Liver (tissue), 9 donors: ENCODE data around the gene CT55. TPM values are rescaled to one million over a fixed set of nuclear protein-coding genes. Genes with fewer than 3 reads are reported as not detected.

Experiments
- DNase-seq: peaks from one replicate; pipeline ENCODE4 v3.0.0-alpha.2; 2017; ENCODE audit warnings: low spot score
- H3K27ac ChIP-seq, 2 donors: one replicate each; pipeline ENCODE4 v1.7.0; 2013; ENCODE audit warnings: inconsistent platforms in 2 of 2, low read length in 2 of 2, control low read depth in 1 of 2, low read depth in 1 of 2, mild to moderate bottlenecking in 1 of 2
- H3K27me3 ChIP-seq, 4 donors: one replicate each; pipeline versions ENCODE4 v1.6.1 to v1.7.0; 2013; ENCODE audit warnings: low read length in 3 of 4, inconsistent platforms in 1 of 4, mild to moderate bottlenecking in 1 of 4, moderate library complexity in 1 of 4; ENCODE audit not compliant: control insufficient read depth in 4 of 4, insufficient read depth in 4 of 4
- H3K36me3 ChIP-seq, 4 donors: one replicate each; pipeline versions ENCODE4 v1.6.1 to v1.7.0; 2013; ENCODE audit warnings: low read length in 3 of 4, mild to moderate bottlenecking in 3 of 4, low read depth in 1 of 4, moderate library complexity in 1 of 4; ENCODE audit not compliant: control insufficient read depth in 4 of 4, insufficient read depth in 3 of 4
- H3K4me1 ChIP-seq, 4 donors: one replicate each; pipeline versions ENCODE4 v1.6.1 to v1.7.0; 2013; ENCODE audit warnings: low read length in 3 of 4, mild to moderate bottlenecking in 3 of 4, moderate library complexity in 1 of 4; ENCODE audit not compliant: control insufficient read depth in 4 of 4, insufficient read depth in 4 of 4
- H3K4me3 ChIP-seq, 3 donors: one replicate each; pipeline versions ENCODE4 v1.6.1 to v1.7.0; 2013; ENCODE audit warnings: low read length in 3 of 3, control low read depth in 1 of 3, low read depth in 1 of 3, mild to moderate bottlenecking in 1 of 3
- H3K9ac ChIP-seq, 2 donors: one replicate each; pipeline ENCODE4 v1.7.0; 2013; ENCODE audit warnings: low read length in 2 of 2, mild to moderate bottlenecking in 2 of 2, moderate library complexity in 2 of 2, control low read depth in 1 of 2, low read depth in 1 of 2
- H3K9me3 ChIP-seq, 4 donors: one replicate each; pipeline versions ENCODE4 v1.6.1 to v1.7.0; 2013; ENCODE audit warnings: low read length in 3 of 4; ENCODE audit not compliant: control insufficient read depth in 4 of 4
- EGR1 ChIP-seq, 2 donors: IDR thresholded peaks; 2 replicates each; pipeline ENCODE4 v1.6.1; 2016 to 2018; ENCODE audit warnings: antibody characterized with exemption in 2 of 2, low read depth in 2 of 2
- FOXA1 ChIP-seq: IDR thresholded peaks from 2 replicates; pipeline ENCODE4 v1.6.1; 2016; ENCODE audit warnings: antibody characterized with exemption
- FOXA2 ChIP-seq: IDR thresholded peaks from 2 replicates; pipeline ENCODE4 v1.6.1; 2016; ENCODE audit warnings: antibody characterized with exemption
- GABPA ChIP-seq, 2 donors: IDR thresholded peaks in 1 of 2; conservative IDR thresholded peaks in 1 of 2; 2 replicates each; pipeline ENCODE4 v1.6.1; 2016; ENCODE audit warnings: antibody characterized with exemption in 2 of 2, mild to moderate bottlenecking in 1 of 2, moderate library complexity in 1 of 2
- HNF4A ChIP-seq, 2 donors: conservative IDR thresholded peaks; 2 replicates each; pipeline ENCODE4 v1.6.1; 2016; ENCODE audit warnings: antibody characterized with exemption in 2 of 2, mild to moderate bottlenecking in 2 of 2
- HNF4G ChIP-seq: IDR thresholded peaks from 2 replicates; pipeline ENCODE4 v1.6.1; 2016; ENCODE audit warnings: antibody characterized with exemption
- JUND ChIP-seq, 2 donors: IDR thresholded peaks; 2 replicates each; pipeline ENCODE4 v1.6.1; 2016; ENCODE audit warnings: antibody characterized with exemption in 2 of 2
- MAX ChIP-seq: IDR thresholded peaks from 2 replicates; pipeline ENCODE4 v1.6.1; 2016; ENCODE audit warnings: antibody characterized with exemption
- NR2F2 ChIP-seq: IDR thresholded peaks from 2 replicates; pipeline ENCODE4 v1.6.1; 2016; ENCODE audit warnings: antibody characterized with exemption
- RAD21 ChIP-seq, 2 donors: IDR thresholded peaks; 2 replicates each; pipeline ENCODE4 v1.6.1; 2016; ENCODE audit warnings: antibody characterized with exemption in 2 of 2, mild to moderate bottlenecking in 2 of 2
- RXRA ChIP-seq, 2 donors: IDR thresholded peaks; 2 replicates each; pipeline ENCODE4 v1.6.1; 2017 to 2018; ENCODE audit warnings: antibody characterized with exemption in 2 of 2, mild to moderate bottlenecking in 1 of 2
- SP1 ChIP-seq: IDR thresholded peaks from 2 replicates; pipeline ENCODE4 v1.6.1; 2018; ENCODE audit warnings: antibody characterized with exemption, mild to moderate bottlenecking
- TAF1 ChIP-seq: conservative IDR thresholded peaks from 2 replicates; pipeline ENCODE4 v1.6.1; 2016; ENCODE audit warnings: antibody characterized with exemption, mild to moderate bottlenecking
- YY1 ChIP-seq: IDR thresholded peaks from 2 replicates; pipeline ENCODE4 v1.6.1; 2016; ENCODE audit warnings: antibody characterized with exemption, mild to moderate bottlenecking
- WGBS: extraction: QIAGEN DNeasy Blood & Tissue Kit; methylation state at CpG from one replicate; pipeline ENCODE4 v1.1.7; 2013; 5-methylcytosine and 5-hydroxymethylcytosine counted together
- polyA plus RNA-seq, 2 donors: library from polyadenylated mRNA; stranded (reverse) in 1 of 2; unstranded in 1 of 2; fragments of 200-250 nt in 1 of 2; fragments of >200 nt in 1 of 2; fragmentation: Nextera tagmentation in 1 of 2; extraction: Ambion mirVana in 1 of 2; gene quantifications; one replicate each; pipeline versions ENCODE4 v1.2.1 to v1.2.3, GENCODE V29; 2013 to 2015
- total RNA-seq, 2 donors: library from RNA; depleted of rRNA; stranded (reverse); fragments of >200 nt; gene quantifications; one replicate each; pipeline ENCODE4 v1.2.3, GENCODE V29; 2014
- TF ChIP-seq, protein P1 (sequence below): fragments of 150-350 bp; IDR thresholded peaks from 2 replicates; pipeline ENCODE4 v1.5.1; 2017; ENCODE audit warnings: improper control_type of control experiment, low read depth, low read length; ENCODE audit not compliant: missing input control
- TF ChIP-seq, protein P2 (sequence below): IDR thresholded peaks from 2 replicates; pipeline ENCODE4 v1.6.1; 2016; ENCODE audit warnings: antibody characterized with exemption
- TF ChIP-seq, protein P3 (sequence below): IDR thresholded peaks from 2 replicates; pipeline ENCODE4 v1.6.1; 2016; ENCODE audit warnings: antibody characterized with exemption
- donor health status: healthy.
- donor health status: healthy.
- donor health status: healthy.
- donor health status: healthy.
- donor health status: healthy.

Gene CT55
- total and polyA plus RNA-seq, 4 donors, result not detected

DNA sequence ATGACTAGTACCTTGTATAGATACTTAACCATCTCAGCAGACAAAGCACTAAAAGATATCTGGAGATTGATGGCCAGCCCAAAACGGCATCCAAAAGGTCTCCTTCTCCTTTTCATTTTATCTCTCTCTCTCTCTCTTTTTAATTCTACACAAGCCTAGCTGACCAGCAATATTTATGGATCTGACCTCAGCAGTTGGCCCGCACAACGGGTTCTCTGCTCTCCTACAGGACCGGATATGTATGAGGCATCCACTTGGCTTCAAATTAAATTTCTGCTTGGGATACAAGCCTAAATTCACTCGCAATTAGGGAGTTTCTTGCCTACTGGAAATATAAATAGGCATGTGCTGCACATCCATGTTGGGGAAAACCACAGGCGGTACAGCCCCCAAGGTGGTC, 22.5 kb upstream of the CT55 start:
- Histone ChIP-seq H3K27me3 (peaks cover 0 to 6% (median 0%) of the 10 kb centered on the region in 4 donors), H3K4me1 (no peaks in the 10 kb centered on the region), H3K9ac (no peak overlapping the region), H3K9me3 (no peaks in the 10 kb centered on the region), H3K27ac (no peak overlapping the region), H3K36me3 (no peaks in the 10 kb centered on the region), H3K4me3 (no peak overlapping the region)
- DNase-seq, result no peak
- WGBS, result 86% methylated on average over 6 of the region's 6 CpGs
- TF ChIP-seq, protein P1, sequence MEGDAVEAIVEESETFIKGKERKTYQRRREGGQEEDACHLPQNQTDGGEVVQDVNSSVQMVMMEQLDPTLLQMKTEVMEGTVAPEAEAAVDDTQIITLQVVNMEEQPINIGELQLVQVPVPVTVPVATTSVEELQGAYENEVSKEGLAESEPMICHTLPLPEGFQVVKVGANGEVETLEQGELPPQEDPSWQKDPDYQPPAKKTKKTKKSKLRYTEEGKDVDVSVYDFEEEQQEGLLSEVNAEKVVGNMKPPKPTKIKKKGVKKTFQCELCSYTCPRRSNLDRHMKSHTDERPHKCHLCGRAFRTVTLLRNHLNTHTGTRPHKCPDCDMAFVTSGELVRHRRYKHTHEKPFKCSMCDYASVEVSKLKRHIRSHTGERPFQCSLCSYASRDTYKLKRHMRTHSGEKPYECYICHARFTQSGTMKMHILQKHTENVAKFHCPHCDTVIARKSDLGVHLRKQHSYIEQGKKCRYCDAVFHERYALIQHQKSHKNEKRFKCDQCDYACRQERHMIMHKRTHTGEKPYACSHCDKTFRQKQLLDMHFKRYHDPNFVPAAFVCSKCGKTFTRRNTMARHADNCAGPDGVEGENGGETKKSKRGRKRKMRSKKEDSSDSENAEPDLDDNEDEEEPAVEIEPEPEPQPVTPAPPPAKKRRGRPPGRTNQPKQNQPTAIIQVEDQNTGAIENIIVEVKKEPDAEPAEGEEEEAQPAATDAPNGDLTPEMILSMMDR, result no peak
- TF ChIP-seq NR2F2 (no peak), RXRA (IDR thresholded peaks at IDR 0.05) (no peak), SP1 (no peak), HNF4A (conservative IDR thresholded peaks at IDR 0.05) (no peak), JUND (IDR thresholded peaks at IDR 0.05) (no peak), TAF1 (no peak), FOXA2 (no peak)

- 80% methylated on average over 3 of the region's 3 CpGs for WGBS
- Histone ChIP-seq H3K9ac (no peak overlapping the region), H3K4me1 (no peaks in the 10 kb centered on the region), H3K9me3 (no peaks in the 10 kb centered on the region), H3K27ac (no peak overlapping the region), H3K4me3 (no peak overlapping the region), H3K36me3 (no peaks in the 10 kb centered on the region), H3K27me3 (peaks cover 0 to 6% (median 0%) of the 10 kb centered on the region in 4 donors)
- TF ChIP-seq HNF4A (conservative IDR thresholded peaks at IDR 0.05) (no peak), RAD21 (IDR thresholded peaks at IDR 0.05) (no peak), SP1 (no peak)
- TF ChIP-seq, protein P2, sequence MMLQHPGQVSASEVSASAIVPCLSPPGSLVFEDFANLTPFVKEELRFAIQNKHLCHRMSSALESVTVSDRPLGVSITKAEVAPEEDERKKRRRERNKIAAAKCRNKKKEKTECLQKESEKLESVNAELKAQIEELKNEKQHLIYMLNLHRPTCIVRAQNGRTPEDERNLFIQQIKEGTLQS, result no peak
- TF ChIP-seq, protein P1, result no peak
- no peak for DNase-seq
These were observed 20.6 kb upstream of the CT55 start for GRCh38 chrX:135191838-135192237.

DNA sequence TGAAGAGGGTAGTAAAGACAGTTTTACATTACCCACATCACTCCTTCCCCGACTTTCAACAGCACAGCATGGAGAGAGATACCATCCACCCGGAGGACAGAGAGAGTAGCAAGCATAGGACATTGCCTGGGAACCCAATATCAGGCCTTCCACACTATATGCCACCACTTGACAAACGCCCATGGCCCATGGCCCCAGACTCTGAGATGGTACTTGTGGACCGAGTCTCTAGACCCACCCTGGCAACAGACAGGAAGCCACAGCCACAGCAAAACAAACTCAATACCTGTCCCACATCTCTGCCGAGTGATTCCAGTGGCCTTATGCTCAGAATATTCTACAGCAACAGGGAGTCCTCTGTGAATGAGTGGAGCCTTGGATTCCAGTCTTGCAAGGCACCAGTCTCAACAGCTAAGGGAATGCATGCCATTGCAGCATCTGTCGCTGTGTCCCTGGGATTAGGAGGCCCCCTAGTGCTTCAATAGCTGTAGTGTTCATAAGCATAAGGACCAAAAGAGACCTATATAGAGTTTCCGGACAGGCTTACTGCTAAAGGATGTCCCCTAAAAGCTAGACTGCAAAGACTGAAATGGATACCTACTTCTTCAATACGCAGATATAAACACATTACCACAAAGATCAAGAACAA, 14.7 kb upstream of the CT55 start:
- no peaks in the 10 kb centered on the region for H3K9me3 ChIP-seq
- no peak for DNase-seq
- H3K27me3 ChIP-seq, result peaks cover 0 to 3% (median 0%) of the 10 kb centered on the region in 4 donors
- no peak overlapping the region for H3K9ac ChIP-seq
- WGBS, result 40% methylated on average over 8 of the region's 8 CpGs
- H3K4me3 ChIP-seq, result no peak overlapping the region
- H3K36me3 ChIP-seq, result no peaks in the 10 kb centered on the region
- H3K27ac ChIP-seq, result no peak overlapping the region
- TF ChIP-seq, protein P2, result no peak
- TF ChIP-seq NR2F2 (no peak), RXRA (IDR thresholded peaks at IDR 0.05) (no peak), EGR1 (IDR thresholded peaks at IDR 0.05; ENCODE audit: low read depth in 2 of 2) (no peak), HNF4G (no peak), YY1 (no peak), FOXA2 (no peak), FOXA1 (no peak), RAD21 (IDR thresholded peaks at IDR 0.05) (peak; percentile 72 to 90), GABPA (IDR thresholded peaks at IDR 0.05 in 1 of 2, conservative IDR thresholded peaks at IDR 0.05 in 1 of 2) (no peak), SP1 (no peak), HNF4A (conservative IDR thresholded peaks at IDR 0.05) (no peak), MAX (no peak), TAF1 (no peak), JUND (IDR thresholded peaks at IDR 0.05) (no peak)
- TF ChIP-seq, protein P3, sequence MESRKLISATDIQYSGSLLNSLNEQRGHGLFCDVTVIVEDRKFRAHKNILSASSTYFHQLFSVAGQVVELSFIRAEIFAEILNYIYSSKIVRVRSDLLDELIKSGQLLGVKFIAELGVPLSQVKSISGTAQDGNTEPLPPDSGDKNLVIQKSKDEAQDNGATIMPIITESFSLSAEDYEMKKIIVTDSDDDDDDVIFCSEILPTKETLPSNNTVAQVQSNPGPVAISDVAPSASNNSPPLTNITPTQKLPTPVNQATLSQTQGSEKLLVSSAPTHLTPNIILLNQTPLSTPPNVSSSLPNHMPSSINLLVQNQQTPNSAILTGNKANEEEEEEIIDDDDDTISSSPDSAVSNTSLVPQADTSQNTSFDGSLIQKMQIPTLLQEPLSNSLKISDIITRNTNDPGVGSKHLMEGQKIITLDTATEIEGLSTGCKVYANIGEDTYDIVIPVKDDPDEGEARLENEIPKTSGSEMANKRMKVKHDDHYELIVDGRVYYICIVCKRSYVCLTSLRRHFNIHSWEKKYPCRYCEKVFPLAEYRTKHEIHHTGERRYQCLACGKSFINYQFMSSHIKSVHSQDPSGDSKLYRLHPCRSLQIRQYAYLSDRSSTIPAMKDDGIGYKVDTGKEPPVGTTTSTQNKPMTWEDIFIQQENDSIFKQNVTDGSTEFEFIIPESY, result no peak
- TF ChIP-seq, protein P1, result peak; percentile 43
- H3K4me1 ChIP-seq, result no peaks in the 10 kb centered on the region
